CD4-positive, alpha-beta T cell treated with Interleukin-4 for 1 hour (primary cell): ENCODE results near the gene FBXL7.

Experiments used
- DNase-seq, 2 donors: peaks; one replicate each; pipeline ENCODE4 v3.0.0-alpha.2; 2020 to 2022

FBXL7 gene

GRCh38 chr5:15904899-15905830, 405.2 kb downstream of the FBXL7 start:
- DNase-seq = no peak

GRCh38 chr5:15914638-15915037, 414.7 kb downstream of the FBXL7 start:
- no peak for DNase-seq

DNA sequence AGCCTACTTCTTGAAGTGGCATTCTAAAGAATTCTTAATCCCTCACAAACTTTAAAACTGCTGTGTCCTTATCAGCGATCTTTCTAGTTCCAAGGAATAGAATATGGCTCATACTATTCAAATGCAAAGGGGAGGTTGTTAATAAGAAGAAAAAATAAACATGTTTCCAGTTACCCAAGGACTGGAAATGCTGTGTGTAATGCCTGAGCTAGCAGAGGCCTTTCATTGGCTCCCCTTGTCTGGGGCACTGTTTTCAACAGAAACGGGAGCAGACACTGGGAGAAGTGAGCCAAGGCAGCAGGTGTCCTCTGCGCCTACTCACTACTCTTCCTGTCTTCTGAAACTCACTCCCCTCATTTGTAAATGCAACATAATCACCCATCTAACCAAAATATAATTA, 426.6 kb downstream of the FBXL7 start:
- DNase-seq = no peak

DNA sequence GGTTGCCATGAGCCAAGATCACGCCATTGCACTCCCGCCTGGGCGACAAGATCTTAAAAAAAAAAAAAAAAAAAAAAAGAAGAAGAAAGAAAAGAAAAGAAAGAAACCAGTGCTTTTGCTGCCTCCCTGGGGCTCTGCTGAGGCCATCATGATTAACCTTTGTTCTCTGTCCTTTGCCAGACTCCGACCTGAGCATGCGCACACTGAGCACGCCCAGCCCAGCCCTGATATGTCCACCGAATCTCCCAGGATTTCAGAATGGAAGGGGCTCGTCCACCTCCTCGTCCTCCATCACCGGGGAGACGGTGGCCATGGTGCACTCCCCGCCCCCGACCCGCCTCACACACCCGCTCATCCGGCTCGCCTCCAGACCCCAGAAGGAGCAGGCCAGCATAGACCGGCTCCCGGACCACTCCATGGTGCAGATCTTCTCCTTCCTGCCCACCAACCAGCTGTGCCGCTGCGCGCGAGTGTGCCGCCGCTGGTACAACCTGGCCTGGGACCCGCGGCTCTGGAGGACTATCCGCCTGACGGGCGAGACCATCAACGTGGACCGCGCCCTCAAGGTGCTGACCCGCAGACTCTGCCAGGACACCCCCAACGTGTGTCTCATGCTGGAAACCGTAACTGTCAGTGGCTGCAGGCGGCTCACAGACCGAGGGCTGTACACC, 427.9 kb downstream of the FBXL7 start:
- no peak for DNase-seq

- no peak for DNase-seq
Observed at GRCh38 chr5:15929611-15930263, 429.8 kb downstream of the FBXL7 start.

DNA sequence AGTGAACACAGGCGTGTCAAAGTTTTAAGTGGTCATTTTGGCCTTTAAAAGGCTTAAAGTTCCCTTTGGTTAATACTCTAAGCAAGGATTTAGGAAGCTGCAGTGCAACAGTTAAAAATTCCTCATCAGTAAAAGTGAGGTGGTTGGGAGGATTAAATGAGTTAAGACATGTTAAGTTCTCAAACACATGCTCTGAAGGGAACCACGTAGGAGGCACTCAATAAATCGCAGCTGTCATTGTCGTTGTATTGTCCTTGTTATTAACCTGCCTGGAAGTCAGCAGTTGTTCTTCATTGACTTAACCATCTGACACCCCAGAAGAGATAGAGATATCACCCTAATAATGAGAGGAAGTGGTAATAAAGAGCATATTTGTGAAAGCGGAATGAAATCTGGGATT, 432.1 kb downstream of the FBXL7 start:
- DNase-seq = no peak

DNA sequence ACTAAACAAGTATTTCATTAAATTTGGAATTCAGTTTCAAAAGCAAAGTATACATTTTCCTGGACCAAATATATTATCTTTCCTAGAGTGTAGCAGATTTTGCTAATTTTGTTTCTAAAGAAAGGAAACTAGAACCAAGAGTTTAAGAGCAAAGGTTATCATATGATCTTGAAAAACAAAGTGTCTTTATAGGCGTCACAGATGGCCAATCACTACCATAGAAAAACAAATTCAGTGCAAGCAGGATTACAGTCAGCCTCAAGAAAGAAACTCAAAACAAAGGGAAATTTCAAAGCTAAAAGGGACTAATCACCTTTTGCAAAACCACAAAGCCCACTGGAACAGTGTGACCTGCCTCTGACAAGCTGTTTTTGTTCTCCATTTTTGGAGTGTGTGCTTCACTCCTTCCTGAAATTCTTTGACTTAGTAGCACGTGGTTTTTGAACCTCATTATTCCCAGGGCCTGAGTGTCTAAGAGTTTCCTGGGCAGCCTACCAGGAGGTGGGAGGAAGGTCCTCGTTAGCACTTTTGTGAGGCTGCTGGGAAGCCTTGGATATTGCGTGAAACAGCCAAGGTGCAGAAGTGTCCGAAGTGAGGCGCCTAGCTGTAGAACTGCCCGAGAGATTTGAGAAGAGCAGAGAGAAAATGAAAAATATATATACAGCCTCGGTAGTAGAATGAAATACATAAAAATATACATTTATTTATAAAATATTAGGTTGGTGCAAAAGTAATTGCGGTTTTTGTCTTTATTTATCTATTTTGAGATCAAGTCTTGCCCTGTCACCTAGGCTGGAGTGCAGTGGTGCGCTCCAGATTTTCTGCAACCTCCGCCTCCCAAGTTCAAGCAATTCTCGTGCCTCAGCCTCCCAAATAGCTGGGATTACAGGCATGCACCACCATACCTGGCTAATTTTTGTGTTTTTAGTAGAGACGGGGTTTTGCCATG, 433.6 kb downstream of the FBXL7 start:
- no peak for DNase-seq

DNA sequence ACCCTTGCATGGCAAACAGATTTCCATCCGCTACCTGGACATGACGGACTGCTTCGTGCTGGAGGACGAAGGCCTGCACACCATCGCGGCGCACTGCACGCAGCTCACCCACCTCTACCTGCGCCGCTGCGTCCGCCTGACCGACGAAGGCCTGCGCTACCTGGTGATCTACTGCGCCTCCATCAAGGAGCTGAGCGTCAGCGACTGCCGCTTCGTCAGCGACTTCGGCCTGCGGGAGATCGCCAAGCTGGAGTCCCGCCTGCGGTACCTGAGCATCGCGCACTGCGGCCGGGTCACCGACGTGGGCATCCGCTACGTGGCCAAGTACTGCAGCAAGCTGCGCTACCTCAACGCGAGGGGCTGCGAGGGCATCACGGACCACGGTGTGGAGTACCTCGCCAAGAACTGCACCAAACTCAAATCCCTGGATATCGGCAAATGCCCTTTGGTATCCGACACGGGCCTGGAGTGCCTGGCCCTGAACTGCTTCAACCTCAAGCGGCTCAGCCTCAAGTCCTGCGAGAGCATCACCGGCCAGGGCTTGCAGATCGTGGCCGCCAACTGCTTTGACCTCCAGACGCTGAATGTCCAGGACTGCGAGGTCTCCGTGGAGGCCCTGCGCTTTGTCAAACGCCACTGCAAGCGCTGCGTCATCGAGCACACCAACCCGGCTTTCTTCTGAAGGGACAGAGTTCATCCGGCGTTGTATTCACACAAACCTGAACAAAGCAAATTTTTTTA, 436.7 kb downstream of the FBXL7 start:
- no peak for DNase-seq

GRCh38 chr5:15937708-15938107, 437.7 kb downstream of the FBXL7 start:
- no peak for DNase-seq

DNA sequence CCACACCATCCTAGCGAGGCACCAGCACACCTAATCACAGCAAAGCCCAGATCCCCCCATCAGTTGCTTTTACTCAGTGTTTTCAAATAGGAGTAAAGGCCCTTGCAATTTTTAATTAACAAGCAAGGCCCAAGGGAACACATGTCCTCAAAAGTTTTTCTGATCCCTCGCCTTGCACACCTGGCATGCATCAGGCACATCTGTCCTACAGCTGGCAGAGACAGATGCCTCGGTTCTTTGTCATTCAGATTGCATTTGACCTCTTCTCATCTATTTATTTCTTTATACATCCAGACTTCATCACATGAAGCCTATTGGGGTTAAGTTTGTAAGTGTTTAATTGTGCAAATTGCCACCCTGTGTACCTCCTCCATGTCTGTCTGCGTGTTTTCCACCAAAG, 438.2 kb downstream of the FBXL7 start:
- DNase-seq = no peak

DNA sequence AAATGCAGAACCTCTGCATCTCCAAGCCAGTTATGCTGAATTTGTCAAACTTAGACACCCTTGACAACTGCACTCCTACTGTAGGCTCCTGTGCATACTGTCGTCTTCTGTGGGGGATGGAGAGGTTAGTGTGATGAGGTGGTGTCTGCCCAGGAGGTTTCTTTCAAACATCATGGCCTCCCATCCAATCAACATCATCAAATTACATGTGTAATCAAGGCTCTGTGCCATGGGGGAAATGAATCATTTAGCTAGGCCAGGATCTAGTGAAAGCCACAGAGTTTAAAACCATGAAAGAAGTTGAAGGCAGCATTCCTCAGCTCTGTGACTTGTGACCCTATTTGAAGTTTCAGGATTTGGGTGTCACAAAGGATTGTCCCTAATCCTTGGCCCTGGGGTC, 439.0 kb downstream of the FBXL7 start:
- no peak for DNase-seq

DNA sequence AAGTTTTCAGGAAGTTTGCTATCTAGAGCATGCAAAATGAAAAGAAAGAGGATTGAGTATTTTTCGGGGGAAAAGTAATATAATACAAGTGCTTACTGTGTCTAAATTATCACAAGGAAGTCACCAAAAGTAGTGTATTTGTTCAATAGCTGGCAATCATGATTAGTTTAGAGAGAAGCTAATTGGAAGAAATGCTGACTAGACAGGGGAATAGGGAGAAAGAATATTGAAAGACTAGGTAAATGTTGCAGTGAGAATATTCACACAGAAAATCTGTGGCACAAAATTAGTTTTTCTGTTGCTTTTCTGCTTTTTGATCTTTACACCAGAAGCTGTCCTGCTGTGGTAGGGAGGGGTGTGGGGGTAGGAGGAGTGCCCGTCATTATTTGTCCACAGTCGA, 440.9 kb downstream of the FBXL7 start:
- DNase-seq = no peak

- no peak for DNase-seq
Observed at GRCh38 chr5:15943487-15943886, 443.5 kb downstream of the FBXL7 start.

- no peak for DNase-seq
Observed at GRCh38 chr5:15946026-15946425, 446.0 kb downstream of the FBXL7 start.

- DNase-seq = no peak
Observed at GRCh38 chr5:15948190-15948589, 448.2 kb downstream of the FBXL7 start.

DNA sequence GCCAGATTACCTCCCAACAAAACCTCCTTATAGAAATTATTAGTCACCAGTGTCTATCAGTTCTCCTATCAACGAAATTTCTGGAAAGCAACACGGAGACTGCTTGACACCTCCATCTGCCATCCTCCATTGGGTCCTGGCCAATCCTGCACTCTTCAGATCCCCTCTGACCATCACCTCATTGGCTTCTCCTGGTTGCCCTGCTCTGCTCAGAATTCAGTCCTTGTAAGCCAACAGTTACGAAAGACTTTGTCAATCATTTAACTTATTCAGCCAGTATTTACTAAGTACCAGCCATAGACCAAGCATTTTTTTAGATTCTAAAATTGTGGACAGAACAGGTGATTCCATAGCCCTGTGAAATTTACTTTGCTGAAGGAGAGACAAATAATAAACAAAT, 451.1 kb downstream of the FBXL7 start:
- DNase-seq = no peak

GRCh38 chr5:15951550-15951949, 451.6 kb downstream of the FBXL7 start:
- no peak for DNase-seq

DNA sequence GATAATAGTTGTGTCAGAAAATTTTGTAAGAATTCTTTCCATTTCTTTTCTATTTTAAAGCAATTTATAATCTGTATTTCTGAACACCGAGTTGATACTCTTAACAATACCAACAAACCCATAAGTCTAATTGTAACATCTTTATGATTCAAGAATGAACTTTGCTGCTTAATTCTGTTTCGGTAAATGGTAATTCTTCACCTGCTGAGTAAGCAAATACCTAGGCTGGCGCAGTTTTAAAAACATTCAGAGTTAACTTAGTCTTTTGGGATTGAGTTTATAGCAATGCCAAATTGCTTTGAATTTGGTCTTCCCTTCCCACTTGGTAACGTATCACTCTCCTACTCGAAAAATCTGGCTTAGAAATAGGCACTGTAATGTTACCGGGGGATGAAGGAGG, 456.6 kb downstream of the FBXL7 start:
- no peak for DNase-seq

GRCh38 chr5:15957124-15957523, 457.1 kb downstream of the FBXL7 start:
- DNase-seq = no peak

GRCh38 chr5:15959370-15960164, 459.6 kb downstream of the FBXL7 start:
- no peak for DNase-seq

DNA sequence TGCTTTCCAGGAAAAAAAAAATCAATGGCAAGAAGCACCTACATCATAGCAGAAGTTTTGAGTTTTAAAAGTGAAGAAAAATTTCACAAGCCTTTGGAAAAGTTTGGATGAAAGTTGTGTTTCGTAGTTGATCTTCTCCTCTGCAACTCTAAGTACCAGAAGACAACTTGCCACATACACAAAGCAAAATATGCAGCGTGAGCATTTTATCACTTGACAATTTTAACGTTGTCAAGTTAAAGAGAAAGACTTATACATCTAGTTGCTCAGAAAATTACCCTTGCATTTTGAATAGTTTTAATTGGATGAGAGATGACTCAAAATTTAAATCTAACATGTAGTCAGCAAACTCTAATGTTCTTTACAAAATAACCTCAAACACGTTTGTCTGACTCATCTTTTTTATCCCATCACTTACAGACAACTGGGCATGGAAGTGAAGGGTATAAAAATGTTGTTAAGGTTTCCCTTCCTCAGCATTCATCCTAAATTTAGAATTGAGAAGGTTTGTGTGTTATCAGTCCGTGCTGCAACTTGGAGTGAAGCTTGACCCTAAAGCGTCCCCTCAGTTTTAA, 466.2 kb downstream of the FBXL7 start:
- DNase-seq = no peak
